ENCODE results near the gene KNTC1.

DNA sequence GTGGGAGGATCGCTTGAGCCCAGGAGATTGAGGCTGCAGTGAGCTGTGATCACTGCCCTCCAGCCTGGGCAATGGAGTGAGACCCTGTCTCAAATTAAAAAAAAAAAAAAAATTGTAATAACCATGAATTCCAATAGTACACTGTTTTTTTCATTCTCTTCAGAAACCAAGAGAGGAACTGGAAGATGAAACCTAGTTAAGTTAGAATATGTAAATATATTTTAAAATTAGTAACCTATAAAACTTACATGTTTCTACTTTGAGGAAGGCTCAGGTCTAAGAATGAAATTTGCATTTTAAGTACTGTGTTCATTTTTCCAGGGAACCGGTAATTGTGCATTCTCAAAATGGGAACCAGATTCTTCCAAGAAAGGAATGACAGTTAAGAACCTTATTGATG, 18.8 kb downstream of the KNTC1 start:
- TF ChIP-seq POLR2A (IDR thresholded peaks at IDR 0.05), result no peak
- TF ChIP-seq, protein P1, sequence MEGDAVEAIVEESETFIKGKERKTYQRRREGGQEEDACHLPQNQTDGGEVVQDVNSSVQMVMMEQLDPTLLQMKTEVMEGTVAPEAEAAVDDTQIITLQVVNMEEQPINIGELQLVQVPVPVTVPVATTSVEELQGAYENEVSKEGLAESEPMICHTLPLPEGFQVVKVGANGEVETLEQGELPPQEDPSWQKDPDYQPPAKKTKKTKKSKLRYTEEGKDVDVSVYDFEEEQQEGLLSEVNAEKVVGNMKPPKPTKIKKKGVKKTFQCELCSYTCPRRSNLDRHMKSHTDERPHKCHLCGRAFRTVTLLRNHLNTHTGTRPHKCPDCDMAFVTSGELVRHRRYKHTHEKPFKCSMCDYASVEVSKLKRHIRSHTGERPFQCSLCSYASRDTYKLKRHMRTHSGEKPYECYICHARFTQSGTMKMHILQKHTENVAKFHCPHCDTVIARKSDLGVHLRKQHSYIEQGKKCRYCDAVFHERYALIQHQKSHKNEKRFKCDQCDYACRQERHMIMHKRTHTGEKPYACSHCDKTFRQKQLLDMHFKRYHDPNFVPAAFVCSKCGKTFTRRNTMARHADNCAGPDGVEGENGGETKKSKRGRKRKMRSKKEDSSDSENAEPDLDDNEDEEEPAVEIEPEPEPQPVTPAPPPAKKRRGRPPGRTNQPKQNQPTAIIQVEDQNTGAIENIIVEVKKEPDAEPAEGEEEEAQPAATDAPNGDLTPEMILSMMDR (IDR thresholded peaks at IDR 0.05), result no peak
